ENCODE results near the gene GPR158.

DNA sequence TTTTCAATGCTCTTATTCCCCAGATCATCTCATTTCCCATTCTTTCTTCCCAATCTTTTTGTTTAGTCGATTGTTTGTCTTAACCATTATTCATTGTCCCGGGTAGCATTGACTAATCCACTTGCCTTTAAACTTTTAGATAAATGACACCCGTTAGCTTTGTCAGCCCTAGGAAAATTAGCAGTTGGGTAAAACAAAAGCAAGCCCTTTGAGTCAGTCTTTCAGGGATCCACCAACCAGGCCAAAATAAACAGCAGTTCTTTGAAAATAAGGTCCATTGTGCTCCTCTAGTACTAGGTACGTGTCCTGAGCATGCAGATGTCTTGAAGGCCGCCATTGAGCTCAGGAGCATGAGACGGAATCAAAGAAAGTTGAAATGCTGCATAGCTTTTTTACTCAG is 389.6 kb downstream of the GPR158 start:
- TF ChIP-seq GATA3 (IDR thresholded peaks at IDR 0.05; ENCODE audit: low read depth, low read length) = no peak
- no peak for TF ChIP-seq GATA2 (IDR thresholded peaks at IDR 0.05; ENCODE audit: low read depth, low read length)
